Activated naive CD4-positive, alpha-beta T cell treated with anti-CD3 and anti-CD28 coated beads, Interleukin-2, amount 10 ng/mL, durations not matched to agents 7 days and 5 days (primary cell): ENCODE data around the gene ZNF282.

Experiments
- CTCF ChIA-PET: fragments of 350-600 bp; sonication (Branson Sonifier 250); formaldehyde crosslinking; loops from one replicate; lab custom pipeline; 2021; ENCODE audit warnings: antibody characterized with exemption; lab: Charles Lee
- DNase-seq: peaks from one replicate; pipeline ENCODE4 v3.0.0-alpha.2; 2020
- H3K27ac Mint-ChIP-seq: one replicate; pipeline ENCODE4 v1.8.0; 2021; ENCODE audit warnings: mild to moderate bottlenecking, moderate library complexity, mixed read lengths
- H3K27me3 Mint-ChIP-seq: one replicate; pipeline ENCODE4 v1.8.0; 2021; ENCODE audit warnings: mild to moderate bottlenecking, mixed read lengths
- H3K36me3 Mint-ChIP-seq: one replicate; pipeline ENCODE4 v1.8.0; 2021; ENCODE audit warnings: mixed read lengths
- H3K4me1 Mint-ChIP-seq: one replicate; pipeline ENCODE4 v1.8.0; 2021; ENCODE audit warnings: mixed read lengths
- H3K4me3 Mint-ChIP-seq: one replicate; pipeline ENCODE4 v1.8.0; 2021; ENCODE audit warnings: mild to moderate bottlenecking, moderate library complexity, mixed read lengths
- H3K9me3 Mint-ChIP-seq: one replicate; pipeline ENCODE4 v1.8.0; 2021; ENCODE audit warnings: mixed read lengths

ZNF282 gene

DNA sequence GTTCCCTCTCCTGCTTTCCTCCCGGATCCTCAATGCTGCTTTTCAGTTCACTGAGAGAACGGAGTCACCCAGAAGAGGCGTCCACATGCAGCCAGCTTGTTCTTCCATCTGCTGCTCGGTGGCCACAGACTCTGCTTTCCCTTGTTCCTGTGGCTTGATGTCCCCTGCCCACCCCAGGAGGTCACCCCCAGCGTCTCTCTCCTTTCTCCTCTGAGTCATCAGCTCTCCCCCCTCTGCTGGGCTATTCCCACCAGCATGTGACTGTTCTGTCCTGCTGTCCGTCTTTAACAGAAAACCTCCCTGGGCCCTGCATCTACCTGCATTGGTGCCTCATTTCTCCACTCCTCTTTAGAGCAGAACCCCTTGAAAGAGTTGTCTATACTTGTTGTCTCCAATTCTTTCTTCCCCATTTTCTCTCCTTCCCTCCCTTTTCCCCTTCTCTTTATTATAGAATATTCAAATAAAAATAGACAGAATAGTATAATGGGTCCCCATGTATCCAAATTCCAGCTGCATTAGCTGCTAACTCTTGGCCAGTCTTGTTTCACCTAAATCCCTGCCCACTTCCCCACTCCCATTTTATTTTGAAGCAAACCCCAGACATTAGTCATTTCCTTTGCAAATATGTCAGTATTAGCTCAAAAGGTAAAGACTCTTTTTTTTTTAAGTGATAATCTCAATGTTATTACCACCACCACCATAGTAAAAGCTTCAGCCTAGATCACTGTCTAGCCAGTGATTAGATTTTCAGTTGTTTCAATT lies 4.1 kb downstream of the ZNF282 start:
- Mint-ChIP-seq H3K36me3 (peaks cover 53% of the 10 kb centered on the region), H3K27me3 (no peaks in the 10 kb centered on the region), H3K4me1 (peaks cover 48% of the 10 kb centered on the region), H3K9me3 (no peaks in the 10 kb centered on the region), H3K4me3 (no peak overlapping the region), H3K27ac (no peak overlapping the region)
- CTCF ChIA-PET, result no interaction called here
- no peak for DNase-seq

DNA sequence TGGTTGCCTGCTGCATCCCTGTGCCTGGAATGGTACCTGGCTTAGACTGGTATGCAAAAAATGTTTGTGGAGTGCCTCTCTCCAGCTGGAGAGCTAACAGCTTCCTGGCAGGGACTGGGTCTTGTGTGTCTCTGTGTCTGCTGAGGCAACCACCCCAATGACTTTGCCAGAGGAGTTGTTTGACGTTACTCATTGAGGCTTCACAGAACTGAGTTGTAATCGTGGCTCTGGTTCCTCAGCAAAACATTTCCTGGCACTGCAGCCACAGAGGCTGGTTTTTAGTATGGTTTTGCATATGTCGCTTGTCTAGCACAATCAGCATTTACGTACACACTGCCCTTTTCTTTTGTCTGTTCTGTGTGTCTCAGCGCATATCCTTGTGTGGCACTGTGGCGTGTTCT lies 7.5 kb downstream of the ZNF282 start:
- Mint-ChIP-seq H3K4me1 (peaks cover 29% of the 10 kb centered on the region), H3K27ac (peak overlapping the region; percentile 67), H3K4me3 (no peak overlapping the region), H3K9me3 (no peaks in the 10 kb centered on the region), H3K36me3 (peaks cover 69% of the 10 kb centered on the region), H3K27me3 (no peaks in the 10 kb centered on the region)
- CTCF ChIA-PET, result no interaction called here
- DNase-seq, result no peak

DNA sequence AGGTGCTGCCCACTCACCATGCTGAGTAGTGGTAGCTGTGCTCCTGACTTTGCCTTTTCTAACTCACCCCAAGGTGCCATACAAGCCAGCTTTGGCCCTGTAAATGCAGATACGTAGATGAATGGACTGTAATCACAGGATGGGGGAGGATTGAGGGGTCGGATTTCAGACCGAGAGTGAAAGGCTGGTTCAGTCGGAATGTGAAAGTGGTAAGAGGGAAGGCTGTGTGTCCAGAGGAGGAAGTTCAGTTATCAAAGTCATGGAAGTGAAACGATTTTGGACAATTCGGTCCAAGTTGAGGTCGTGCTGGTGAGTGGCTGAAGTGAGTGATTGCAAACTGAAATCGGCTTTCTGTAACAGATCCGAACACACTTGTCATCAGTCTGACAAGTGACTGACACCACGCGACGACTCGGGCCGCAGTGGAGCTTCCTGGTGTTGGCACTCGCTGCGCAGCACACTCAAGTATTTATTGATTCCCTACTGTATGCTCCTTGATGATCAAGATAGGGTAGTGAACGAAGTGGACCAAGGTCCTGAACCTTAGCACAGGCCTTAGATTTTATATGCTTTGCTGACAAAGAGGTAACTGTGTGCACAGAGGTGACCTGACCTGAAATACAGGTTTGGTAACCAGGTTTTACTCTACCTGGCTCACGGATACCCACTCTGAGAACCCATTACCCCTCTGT lies 10.5 kb downstream of the ZNF282 start:
- CTCF ChIA-PET, result interaction anchor here (0.8 kb wide), 1 partner anchor 33 kb away, joined by 3 read pairs; no protein-coding TSS in a partner anchor

DNA sequence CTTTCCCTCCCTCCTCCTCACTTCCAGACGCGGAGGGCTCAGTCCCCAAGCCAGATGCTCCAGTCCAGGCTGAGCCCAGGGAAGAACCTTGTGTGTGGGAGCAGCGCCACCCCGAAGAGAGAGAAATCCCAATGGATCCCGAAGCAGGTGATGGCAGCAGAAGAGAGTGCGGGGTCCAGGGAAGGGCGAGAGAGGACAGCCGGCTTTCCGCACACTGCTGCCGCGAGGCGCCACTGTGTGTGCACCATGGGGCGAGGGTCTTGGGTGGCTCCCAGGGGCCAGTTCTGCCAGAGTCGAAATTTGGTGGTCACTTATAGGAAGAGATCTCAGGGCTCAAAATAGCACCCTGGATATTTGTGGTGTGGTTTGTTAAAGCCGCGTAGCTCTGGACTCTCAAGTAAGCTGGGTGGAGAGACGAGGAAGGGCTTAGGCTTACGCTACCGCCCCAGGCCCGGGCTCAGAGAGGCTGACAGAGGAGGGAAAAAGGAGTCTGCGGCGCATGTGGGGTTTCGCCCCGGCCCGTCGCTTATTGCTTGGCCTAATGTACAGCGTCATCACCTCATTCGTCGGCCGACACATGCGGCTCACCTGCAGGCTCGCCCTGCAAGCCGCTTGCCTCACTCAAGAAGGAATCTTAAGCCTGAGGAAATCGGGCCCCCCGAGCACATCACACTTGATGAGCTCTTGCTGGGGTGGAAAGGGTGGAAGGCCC lies 12.1 kb downstream of the ZNF282 start:
- Mint-ChIP-seq H3K27ac (no peak overlapping the region), H3K36me3 (peaks cover 66% of the 10 kb centered on the region)
- no peak for DNase-seq

More for the DNA sequence above, 10.5 kb downstream of the ZNF282 start:
- H3K27ac Mint-ChIP-seq, result no peak overlapping the region
- H3K9me3 Mint-ChIP-seq, result no peaks in the 10 kb centered on the region
- no peak overlapping the region for H3K4me3 Mint-ChIP-seq
- DNase-seq, result no peak
- peaks cover 18% of the 10 kb centered on the region for H3K4me1 Mint-ChIP-seq
- H3K27me3 Mint-ChIP-seq, result no peaks in the 10 kb centered on the region
- peaks cover 64% of the 10 kb centered on the region for H3K36me3 Mint-ChIP-seq

DNA sequence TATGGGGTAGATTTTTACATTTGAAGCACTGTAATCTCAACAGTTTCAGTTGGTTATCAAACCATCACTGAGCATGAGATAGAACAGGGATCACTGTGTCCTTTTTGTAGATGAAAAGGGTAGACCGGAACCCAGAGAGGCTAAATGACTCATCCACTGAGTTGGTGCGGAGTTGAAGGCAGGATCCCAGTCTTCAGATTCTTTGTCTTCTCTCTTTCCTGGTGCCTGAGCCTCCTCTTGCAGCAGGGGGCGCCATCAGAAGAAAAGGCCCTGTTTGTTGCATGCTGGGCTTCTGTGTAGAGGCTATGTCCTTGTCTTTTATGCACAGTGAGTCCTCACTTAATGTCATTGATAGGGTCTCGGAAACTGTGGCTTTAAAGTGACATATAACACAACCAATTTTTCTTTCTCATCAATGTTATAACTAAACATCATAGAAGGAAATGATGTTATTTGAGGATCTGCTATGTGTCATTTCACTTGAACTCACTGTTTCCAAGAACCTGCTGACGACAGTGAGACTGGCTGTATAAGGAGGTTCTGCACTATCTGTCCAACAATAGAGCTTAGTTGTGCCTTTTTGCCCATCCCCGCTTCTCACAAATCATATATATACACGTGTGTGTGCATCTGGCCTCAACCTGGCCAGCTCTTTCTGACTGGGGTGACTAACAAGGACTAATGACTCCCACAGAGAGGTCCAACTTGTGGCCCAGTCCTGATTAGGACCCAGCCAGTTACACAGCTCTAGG lies 14.3 kb downstream of the ZNF282 start:
- no peak overlapping the region for H3K4me3 Mint-ChIP-seq

More for the DNA sequence above, 12.1 kb downstream of the ZNF282 start:
- Mint-ChIP-seq H3K27me3 (no peaks in the 10 kb centered on the region), H3K4me3 (no peak overlapping the region), H3K4me1 (peaks cover 12% of the 10 kb centered on the region), H3K9me3 (no peaks in the 10 kb centered on the region)
- CTCF ChIA-PET, result interaction anchor here (0.7 to 1.1 kb wide), 2 partner anchors 12 to 236 kb away, joined by 3 read pairs; partner anchors contain the start of gene ZNF282

DNA sequence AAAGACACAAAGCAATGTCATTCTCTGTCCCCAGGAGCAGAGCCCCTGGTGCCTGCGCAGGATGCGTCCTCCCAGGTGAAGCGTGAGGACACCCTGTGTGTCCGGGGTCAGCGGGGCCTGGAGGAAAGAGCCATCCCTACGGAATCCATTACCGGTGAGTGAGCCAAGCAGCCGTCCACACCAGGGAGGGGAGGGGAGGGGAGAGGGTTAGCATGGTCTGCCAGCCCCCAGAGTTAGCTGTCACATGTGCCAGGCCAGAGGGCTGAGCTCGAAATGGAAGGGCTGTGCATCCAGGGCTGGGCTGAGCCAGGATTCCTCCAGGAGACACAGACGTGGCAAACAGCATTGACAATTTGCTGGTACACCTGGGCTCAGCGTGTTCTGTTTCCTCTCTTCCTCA lies 15.2 kb downstream of the ZNF282 start:
- no peaks in the 10 kb centered on the region for H3K9me3 Mint-ChIP-seq
- no peak overlapping the region for H3K4me3 Mint-ChIP-seq

More for the DNA sequence above, 14.3 kb downstream of the ZNF282 start:
- H3K36me3 Mint-ChIP-seq, result peaks cover 61% of the 10 kb centered on the region
- no peaks in the 10 kb centered on the region for H3K27me3 Mint-ChIP-seq
- no peaks in the 10 kb centered on the region for H3K9me3 Mint-ChIP-seq
- CTCF ChIA-PET, result interaction anchor here (1.6 to 1.8 kb wide), 2 partner anchors 15 kb away, joined by 3 to 5 read pairs; partner anchors contain the start of gene ZNF282
- peak; percentile 80 for DNase-seq
- peak overlapping the region; percentile 64 for H3K27ac Mint-ChIP-seq
- peaks cover 5% of the 10 kb centered on the region for H3K4me1 Mint-ChIP-seq

DNA sequence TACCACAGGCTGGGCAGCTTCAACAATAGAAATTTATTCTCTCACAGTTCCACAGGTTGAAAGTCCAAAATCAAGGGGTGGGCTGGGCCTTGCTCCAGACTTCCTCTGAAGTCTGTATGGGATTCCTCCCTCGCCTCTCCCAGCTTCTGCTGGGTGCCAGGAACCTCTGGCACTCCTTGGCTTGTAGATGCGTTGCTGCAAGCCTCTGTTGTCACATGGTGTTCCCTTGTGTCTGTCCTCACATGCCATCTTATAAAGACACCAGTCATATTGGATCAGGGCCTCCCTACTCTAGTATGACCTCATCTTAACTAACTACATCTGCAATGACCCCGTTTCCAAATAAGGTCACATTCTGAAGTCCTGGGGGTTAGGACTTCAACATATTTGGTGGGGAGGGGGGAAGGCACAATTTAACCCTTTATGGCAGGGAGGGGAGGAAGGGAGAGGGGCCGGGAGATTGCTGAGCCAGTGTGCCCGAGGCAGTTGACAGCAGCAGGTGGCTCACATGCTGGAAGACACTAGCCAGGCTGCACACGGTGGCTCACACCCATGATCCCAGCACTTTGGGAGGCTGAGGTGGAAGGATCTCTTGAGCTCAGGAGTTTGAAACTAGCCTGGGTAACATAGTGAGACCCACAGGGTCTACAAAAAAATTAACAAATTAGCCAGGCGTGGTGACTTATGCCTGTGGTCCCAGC lies 18.8 kb downstream of the ZNF282 start:
- CTCF ChIA-PET, result no interaction called here
- no peaks in the 10 kb centered on the region for H3K27me3 Mint-ChIP-seq
- H3K4me3 Mint-ChIP-seq, result no peak overlapping the region
- peaks cover 51% of the 10 kb centered on the region for H3K36me3 Mint-ChIP-seq
- no peak overlapping the region for H3K27ac Mint-ChIP-seq
- DNase-seq, result no peak
- H3K4me1 Mint-ChIP-seq, result peaks cover 5% of the 10 kb centered on the region
- no peaks in the 10 kb centered on the region for H3K9me3 Mint-ChIP-seq

More for the DNA sequence above, 15.2 kb downstream of the ZNF282 start:
- Mint-ChIP-seq H3K36me3 (peaks cover 62% of the 10 kb centered on the region), H3K27ac (no peak overlapping the region), H3K4me1 (peaks cover 5% of the 10 kb centered on the region), H3K27me3 (no peaks in the 10 kb centered on the region)
- DNase-seq, result no peak
- CTCF ChIA-PET, result interaction anchor here (1.6 to 1.8 kb wide), 2 partner anchors 14 to 15 kb away, joined by 3 to 5 read pairs; partner anchors contain the start of gene ZNF282

DNA sequence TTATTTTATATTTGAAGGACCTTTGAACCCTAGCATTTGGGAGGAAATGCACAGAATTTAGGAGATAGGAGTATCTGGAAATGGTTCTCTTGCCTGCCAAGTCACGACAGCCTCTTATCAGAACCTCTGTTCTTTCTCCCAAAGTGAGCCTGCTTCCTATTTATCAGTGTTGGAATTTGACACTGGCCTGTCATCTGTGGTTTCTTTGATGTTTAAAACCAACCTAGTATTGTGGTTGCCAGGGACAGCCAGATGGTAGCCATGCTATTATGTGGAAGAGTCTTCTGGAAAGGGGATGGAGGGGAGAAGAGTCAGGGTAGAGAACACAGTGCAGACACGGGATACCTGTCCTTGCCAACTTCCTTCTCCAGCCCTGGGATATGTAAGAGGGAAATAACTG lies 21.1 kb downstream of the ZNF282 start:
- CTCF ChIA-PET, result no interaction called here
- H3K27ac Mint-ChIP-seq, result no peak overlapping the region
- DNase-seq, result no peak
- no peaks in the 10 kb centered on the region for H3K4me1 Mint-ChIP-seq
- H3K27me3 Mint-ChIP-seq, result no peaks in the 10 kb centered on the region
- no peak overlapping the region for H3K4me3 Mint-ChIP-seq
- peaks cover 46% of the 10 kb centered on the region for H3K36me3 Mint-ChIP-seq
- no peaks in the 10 kb centered on the region for H3K9me3 Mint-ChIP-seq

DNA sequence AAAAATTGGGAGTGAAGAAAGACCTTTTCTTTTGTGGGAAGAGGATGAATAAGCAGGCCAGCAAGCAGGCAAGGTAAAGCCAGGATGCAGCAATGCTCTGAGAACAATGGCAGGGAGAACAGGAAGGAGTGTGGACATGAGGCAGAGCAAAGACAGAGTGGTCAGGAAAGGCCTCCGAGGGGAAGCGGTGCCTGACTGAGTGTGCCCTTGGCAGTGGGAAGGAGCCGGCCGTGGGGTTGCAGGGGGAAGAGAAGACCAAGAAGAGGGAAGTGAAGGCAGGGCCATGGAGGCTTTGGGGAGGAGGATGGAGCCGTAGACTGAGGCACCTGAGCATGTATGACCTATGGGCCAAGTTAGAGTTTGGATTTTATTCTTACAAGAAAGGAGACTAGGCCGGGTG lies 22.2 kb downstream of the ZNF282 start:
- Mint-ChIP-seq H3K4me3 (no peak overlapping the region), H3K27me3 (no peaks in the 10 kb centered on the region), H3K36me3 (peaks cover 45% of the 10 kb centered on the region), H3K9me3 (no peaks in the 10 kb centered on the region), H3K27ac (no peak overlapping the region), H3K4me1 (no peaks in the 10 kb centered on the region)
- CTCF ChIA-PET, result no interaction called here
- DNase-seq, result no peak

DNA sequence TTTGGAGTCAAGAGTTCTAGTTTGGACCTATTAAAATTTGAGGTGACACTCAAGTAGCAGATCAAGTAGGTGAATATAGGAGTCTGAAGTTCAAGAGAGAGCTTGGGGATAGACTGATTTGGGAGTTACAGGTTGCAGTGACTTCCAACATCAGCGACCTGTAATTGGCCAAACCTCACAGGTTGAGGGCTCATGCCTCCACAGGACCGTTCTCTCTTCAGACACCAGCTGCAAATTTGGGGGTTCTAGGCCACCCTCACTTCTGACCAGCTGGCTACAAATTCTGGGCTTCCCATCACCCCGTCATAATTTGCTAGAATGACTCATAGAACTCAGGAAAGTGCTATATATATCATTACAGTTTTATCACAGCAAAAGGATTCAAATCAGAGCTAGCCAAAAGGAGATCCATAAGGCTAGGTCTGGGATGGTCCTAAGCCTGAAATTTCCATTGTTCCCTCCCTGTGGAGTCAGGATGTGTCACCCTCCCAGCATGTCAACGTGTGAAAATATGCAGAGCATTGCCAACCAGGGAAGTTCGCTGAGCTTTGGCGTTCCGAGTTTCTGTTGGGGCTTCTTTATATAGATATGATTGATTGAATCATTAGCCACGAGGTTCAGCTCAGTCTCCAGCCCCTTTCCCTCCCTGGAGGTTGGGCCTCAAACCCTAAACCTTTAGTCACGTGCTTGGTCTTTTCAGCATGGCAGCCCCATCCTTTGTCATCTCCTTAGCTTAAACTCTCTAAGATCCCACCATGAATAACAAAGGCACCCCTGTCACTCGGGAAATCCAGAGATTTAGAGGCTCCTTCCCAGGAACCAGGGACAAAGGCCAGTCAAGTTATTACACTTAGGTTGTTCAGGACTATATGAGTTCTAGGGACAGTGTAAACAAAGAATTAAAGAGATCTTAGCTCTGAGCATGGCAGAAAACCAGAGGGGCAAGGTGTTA lies 23.4 kb downstream of the ZNF282 start:
- no peaks in the 10 kb centered on the region for H3K9me3 Mint-ChIP-seq
- no peak overlapping the region for H3K4me3 Mint-ChIP-seq
- no peak overlapping the region for H3K27ac Mint-ChIP-seq
- H3K36me3 Mint-ChIP-seq, result peaks cover 40% of the 10 kb centered on the region
- H3K27me3 Mint-ChIP-seq, result no peaks in the 10 kb centered on the region
- H3K4me1 Mint-ChIP-seq, result no peaks in the 10 kb centered on the region
- no peak for DNase-seq
- CTCF ChIA-PET, result no interaction called here

DNA sequence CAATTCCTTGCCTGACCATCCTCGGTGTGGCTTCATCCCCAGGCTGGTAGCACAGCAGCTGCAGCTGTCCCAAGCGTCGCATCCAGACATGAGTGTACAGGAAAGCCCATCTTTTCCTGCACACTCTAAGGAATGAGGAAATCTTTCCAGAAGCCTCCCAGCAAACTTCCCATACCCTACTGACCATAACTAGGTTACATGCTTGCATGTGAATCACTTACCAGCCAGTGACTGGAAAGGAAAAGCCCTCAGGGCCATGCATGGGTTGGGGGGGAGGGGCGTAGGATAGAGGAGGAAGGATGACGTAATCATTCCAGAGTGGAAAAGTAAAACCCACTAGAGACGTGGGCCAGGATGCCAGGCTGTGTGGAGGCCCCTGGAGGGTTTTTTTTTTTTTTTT lies 25.2 kb downstream of the ZNF282 start:
- Mint-ChIP-seq H3K9me3 (no peaks in the 10 kb centered on the region), H3K27ac (no peak overlapping the region), H3K4me1 (no peaks in the 10 kb centered on the region), H3K36me3 (peaks cover 36% of the 10 kb centered on the region), H3K27me3 (no peaks in the 10 kb centered on the region), H3K4me3 (no peak overlapping the region)
- CTCF ChIA-PET, result no interaction called here
- DNase-seq, result no peak

DNA sequence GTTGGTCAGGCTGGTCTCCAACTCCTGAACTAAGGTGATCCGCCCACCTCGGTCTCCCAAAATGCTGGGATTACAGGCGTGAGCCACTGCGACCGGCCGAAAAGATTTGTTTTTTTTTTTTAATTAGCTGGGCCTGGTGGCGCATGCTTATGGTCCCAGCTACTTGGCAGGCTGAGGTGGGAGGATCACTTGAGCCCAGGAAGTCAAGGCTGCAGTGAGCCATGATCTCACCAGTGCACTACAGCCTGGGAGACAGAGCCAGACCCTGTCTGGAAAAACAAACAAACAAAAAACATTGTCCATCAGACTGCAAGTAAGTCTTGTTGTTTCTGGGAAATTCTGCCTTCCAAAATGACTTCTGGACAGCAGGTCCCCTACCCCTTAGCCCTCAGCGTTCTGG lies 27.8 kb downstream of the ZNF282 start:
- no peaks in the 10 kb centered on the region for H3K4me1 Mint-ChIP-seq
- peaks cover 35% of the 10 kb centered on the region for H3K36me3 Mint-ChIP-seq
- H3K27me3 Mint-ChIP-seq, result no peaks in the 10 kb centered on the region
- CTCF ChIA-PET, result no interaction called here
- H3K4me3 Mint-ChIP-seq, result no peak overlapping the region
- H3K9me3 Mint-ChIP-seq, result no peaks in the 10 kb centered on the region
- DNase-seq, result no peak
- H3K27ac Mint-ChIP-seq, result no peak overlapping the region
